Omental fat pad (tissue), 4 donors: ENCODE results near the gene PRR5L. TPM values are rescaled to one million over a fixed set of nuclear protein-coding genes. Genes with fewer than 3 reads are reported as not detected.

Source experiments
- ATAC-seq: fragments of 150-250 bp; one replicate; pipeline ENCODE4 v1.9.1; 2016; ENCODE audit warnings: mild to moderate bottlenecking, moderate library complexity; ENCODE audit not compliant: low FRiP score
- DNase-seq: peaks from one replicate; pipeline ENCODE4 v3.0.0-alpha.2; 2019; ENCODE audit warnings: low spot score
- CTCF ChIP-seq, 3 donors: fragments of 450-650 bp; IDR thresholded peaks; one replicate each; pipeline ENCODE4 v1.5.1; 2016 to 2017; ENCODE audit warnings: antibody characterized with exemption in 3 of 3, mild to moderate bottlenecking in 3 of 3, moderate library complexity in 2 of 3
- total RNA-seq, 4 donors: library from RNA; depleted of rRNA; stranded (reverse); fragments of >200 nt; gene quantifications; one replicate each; pipeline ENCODE4 v1.1.0, GENCODE V29; 2016

The PRR5L gene
- total RNA-seq, 4 donors from 2014 or later = 8.7 to 26.8 (median 16.2) TPM

GRCh38 chr11:36278531-36279282 is 17.4 kb upstream of the PRR5L start:
- no peak for ATAC-seq
- DNase-seq = no peak
- TF ChIP-seq CTCF (IDR thresholded peaks at IDR 0.05) = no peak

GRCh38 chr11:36280531-36280930 is 15.6 kb upstream of the PRR5L start:
- DNase-seq (no peak), ATAC-seq (no peak)
- no peak for TF ChIP-seq CTCF (IDR thresholded peaks at IDR 0.05)

- TF ChIP-seq CTCF (IDR thresholded peaks at IDR 0.05) = no peak
- ATAC-seq = no peak
These were observed 14.2 kb upstream of the PRR5L start for GRCh38 chr11:36281850-36282249.

GRCh38 chr11:36282926-36283325 is 13.2 kb upstream of the PRR5L start:
- ATAC-seq (no peak), DNase-seq (no peak)
- TF ChIP-seq CTCF (IDR thresholded peaks at IDR 0.05) = no peak

More at GRCh38 chr11:36281850-36282249, 14.2 kb upstream of the PRR5L start:
- DNase-seq = no peak

GRCh38 chr11:36288442-36289225 is 7.5 kb upstream of the PRR5L start:
- no peak for DNase-seq
- no peak for TF ChIP-seq CTCF (IDR thresholded peaks at IDR 0.05)
- ATAC-seq = peak; percentile 26

- no peak for TF ChIP-seq CTCF (IDR thresholded peaks at IDR 0.05)
- DNase-seq = peak; percentile 92
- ATAC-seq = peak; percentile 97
These were observed 6.7 kb upstream of the PRR5L start, which contains the start of gene COMMD9 for GRCh38 chr11:36289226-36289852. TSS of gene COMMD9 (minus strand) at chr11:36289424. CDS start at chr11:36289412, 12 bp downstream.
